ENCODE data around the gene RAMP3. TPM values are rescaled to one million over a fixed set of nuclear protein-coding genes. Genes with fewer than 3 reads are reported as not detected.

Gene RAMP3
- total and polyA plus RNA-seq, 10 of the 15 experiments (the other 5 are each of a cell fraction or from before 2014, with no cell fraction given): not detected

GRCh38 chr7:45174328-45174610 is 16.7 kb downstream of the RAMP3 start:
- no peak overlapping the region for H2AFZ ChIP-seq (ENCODE audit: control insufficient read depth, low read depth, low read length)
- no peak overlapping the region for H3K27ac ChIP-seq (ENCODE audit: control insufficient read depth, insufficient read depth)
- RAD21 ChIA-PET (ENCODE audit: unreplicated experiment): interaction anchor here (0.6 kb wide), 1 partner anchor 645 kb away, joined by 3 read pairs; no protein-coding TSS in a partner anchor
- CTCF ChIA-PET: no interaction called here
- no TSS peak for BruUV-seq (replicated peaks)
- no peaks in the 10 kb centered on the region for H3K4me1 ChIP-seq (ENCODE audit: control insufficient read depth, insufficient read depth, low read length)
- no peaks in the 10 kb centered on the region for H3K36me3 ChIP-seq (ENCODE audit: control insufficient read depth in 2 of 2, insufficient read depth in 2 of 2, low read length in 1 of 2)
- no peaks in the 10 kb centered on the region for H3K9me3 ChIP-seq (replicated peaks; ENCODE audit: control insufficient read depth, insufficient read depth, low read length)
- no peaks in the 10 kb centered on the region for H3K79me2 ChIP-seq (ENCODE audit: control insufficient read depth, insufficient read depth, low read length)
- SMC1A ChIA-PET (ENCODE audit: uncharacterized antibody, unreplicated experiment): no interaction called here
- no peak overlapping the region for H3K4me3 ChIP-seq
- no peak overlapping the region for H3K4me2 ChIP-seq (ENCODE audit: control insufficient read depth, insufficient read depth)
- no peak for DNase-seq (ENCODE audit: low read depth, low spot score)
- TF ChIP-seq TCF12 (IDR thresholded peaks at IDR 0.05; ENCODE audit: low read depth, low read length): no peak
- TF ChIP-seq MXI1 (IDR thresholded peaks at IDR 0.05; ENCODE audit: low read depth, low read length): no peak
- TF ChIP-seq CHD4 (IDR thresholded peaks at IDR 0.05): no peak
- TF ChIP-seq SUPT20H (IDR thresholded peaks at IDR 0.05; ENCODE audit: borderline replicate concordance, control insufficient read depth, low read depth, low read length): no peak
- TF ChIP-seq ZZZ3 (IDR thresholded peaks at IDR 0.05; ENCODE audit: control insufficient read depth, insufficient read length, low read depth): no peak
- no peak for TF ChIP-seq IRF5 (IDR thresholded peaks at IDR 0.05; ENCODE audit: borderline replicate concordance)
- in situ Hi-C loops (cut with MboI) (loop anchor here (25.0 kb wide), 1 partner anchor 688 kb away; the partner anchor contains the start of gene CCDC201), intact Hi-C loops (cut with micrococcal nuclease; ENCODE audit: unreplicated experiment) (no loop called here)
- peaks cover 0 to 2% of the 10 kb centered on the region in 2 experiments; a peak in 1 of 4 replicates for H3K27me3 ChIP-seq (replicated peaks in 1 of 2; ENCODE audit: control insufficient read depth in 2 of 2, insufficient read depth in 2 of 2, low read length in 1 of 2)
- POLR2A ChIA-PET: no interaction called here
- FAIRE-seq: no peak
- ATAC-seq: no peak
- no peaks in the 10 kb centered on the region for H4K20me1 ChIP-seq (ENCODE audit: control insufficient read depth, insufficient read depth)
- H3K9ac ChIP-seq (ENCODE audit: control insufficient read depth, insufficient read depth, low read length): no peak overlapping the region
- WGBS (ENCODE audit: insufficient coverage, insufficient replicate concordance, low lambda C conversion rate, missing lambda C conversion rate): 21% methylated on average over 4 of the region's 4 CpGs

Measured in GM12878 (cell line).